ENCODE measurements around the gene MAZ.
"Not testable (repeated sequence)": the region's sequence is repeated elsewhere in the genome, so short reads cannot be mapped to it uniquely, and the experiment has no call there.

Gene MAZ

GRCh38 chr16:29784901-29785500 lies 21.3 kb upstream of the MAZ start:
- no peak for FAIRE-seq

GRCh38 chr16:29787155-29787554 lies 19.2 kb upstream of the MAZ start:
- FAIRE-seq: not testable (repeated sequence)

GRCh38 chr16:29789775-29790182 lies 16.6 kb upstream of the MAZ start:
- FAIRE-seq: no peak

GRCh38 chr16:29790183-29790948 lies 16.0 kb upstream of the MAZ start, which contains the start of gene KIF22:
Gene KIF22 (plus strand): TSS chr16:29790751. CDS start chr16:29790760, 9 bp downstream.
- FAIRE-seq: peak; percentile 71

- FAIRE-seq: no peak
Observed at GRCh38 chr16:29790949-29791844, 15.1 kb upstream of the MAZ start.

GRCh38 chr16:29791845-29792807 lies 14.2 kb upstream of the MAZ start:
- FAIRE-seq: no peak

GRCh38 chr16:29793153-29793552 lies 13.2 kb upstream of the MAZ start:
- FAIRE-seq: not testable (repeated sequence)

- FAIRE-seq: no peak
Observed at GRCh38 chr16:29794231-29794710, 12.1 kb upstream of the MAZ start.

- no peak for FAIRE-seq
Observed at GRCh38 chr16:29802416-29802935, 3.9 kb upstream of the MAZ start.

GRCh38 chr16:29804020-29804419 lies 2.3 kb upstream of the MAZ start:
- no peak for FAIRE-seq

GRCh38 chr16:29804455-29805231 lies 1.7 kb upstream of the MAZ start:
- no peak for FAIRE-seq

GRCh38 chr16:29805232-29806098 lies 864 bp upstream of the MAZ start:
- FAIRE-seq: peak; percentile 41

- no peak for FAIRE-seq
Observed at GRCh38 chr16:29806641-29807425, 504 bp downstream of the MAZ start.

- peak; percentile 50 for FAIRE-seq
Observed at GRCh38 chr16:29807426-29808218, 1.3 kb downstream of the MAZ start.

GRCh38 chr16:29808219-29808900 lies 2.0 kb downstream of the MAZ start:
- no peak for FAIRE-seq

- FAIRE-seq: no peak
Observed at GRCh38 chr16:29809031-29809747, 2.9 kb downstream of the MAZ start.
